ENCODE measurements around the gene KRT28.
A peak's percentile ranks its signal among the peaks of the same experiment; 100 is the strongest.

KRT28 gene

DNA sequence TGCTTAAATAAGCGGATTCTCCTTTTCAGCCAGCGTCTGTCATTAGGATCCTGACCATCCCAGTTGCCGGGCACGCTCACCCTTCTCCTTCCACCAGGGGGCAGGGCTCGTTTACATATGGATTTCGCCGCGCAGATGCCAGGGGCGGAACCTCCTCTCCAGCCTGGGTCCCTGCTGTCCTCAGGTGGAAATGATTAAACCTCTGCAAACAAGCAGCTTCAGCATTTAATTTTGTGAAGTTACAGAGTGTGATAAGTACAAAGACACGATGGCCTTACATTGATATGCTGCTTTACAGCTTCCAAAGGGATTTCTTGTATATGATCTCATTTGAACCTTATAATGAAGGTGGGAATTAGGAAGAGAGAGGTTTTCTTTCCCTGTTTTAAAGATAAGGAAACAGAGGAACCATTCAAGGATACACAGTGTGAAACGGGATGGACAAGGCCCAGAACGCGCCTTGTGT lies 3.9 kb upstream of the KRT28 start (continued):
- TF ChIP-seq, protein P1, sequence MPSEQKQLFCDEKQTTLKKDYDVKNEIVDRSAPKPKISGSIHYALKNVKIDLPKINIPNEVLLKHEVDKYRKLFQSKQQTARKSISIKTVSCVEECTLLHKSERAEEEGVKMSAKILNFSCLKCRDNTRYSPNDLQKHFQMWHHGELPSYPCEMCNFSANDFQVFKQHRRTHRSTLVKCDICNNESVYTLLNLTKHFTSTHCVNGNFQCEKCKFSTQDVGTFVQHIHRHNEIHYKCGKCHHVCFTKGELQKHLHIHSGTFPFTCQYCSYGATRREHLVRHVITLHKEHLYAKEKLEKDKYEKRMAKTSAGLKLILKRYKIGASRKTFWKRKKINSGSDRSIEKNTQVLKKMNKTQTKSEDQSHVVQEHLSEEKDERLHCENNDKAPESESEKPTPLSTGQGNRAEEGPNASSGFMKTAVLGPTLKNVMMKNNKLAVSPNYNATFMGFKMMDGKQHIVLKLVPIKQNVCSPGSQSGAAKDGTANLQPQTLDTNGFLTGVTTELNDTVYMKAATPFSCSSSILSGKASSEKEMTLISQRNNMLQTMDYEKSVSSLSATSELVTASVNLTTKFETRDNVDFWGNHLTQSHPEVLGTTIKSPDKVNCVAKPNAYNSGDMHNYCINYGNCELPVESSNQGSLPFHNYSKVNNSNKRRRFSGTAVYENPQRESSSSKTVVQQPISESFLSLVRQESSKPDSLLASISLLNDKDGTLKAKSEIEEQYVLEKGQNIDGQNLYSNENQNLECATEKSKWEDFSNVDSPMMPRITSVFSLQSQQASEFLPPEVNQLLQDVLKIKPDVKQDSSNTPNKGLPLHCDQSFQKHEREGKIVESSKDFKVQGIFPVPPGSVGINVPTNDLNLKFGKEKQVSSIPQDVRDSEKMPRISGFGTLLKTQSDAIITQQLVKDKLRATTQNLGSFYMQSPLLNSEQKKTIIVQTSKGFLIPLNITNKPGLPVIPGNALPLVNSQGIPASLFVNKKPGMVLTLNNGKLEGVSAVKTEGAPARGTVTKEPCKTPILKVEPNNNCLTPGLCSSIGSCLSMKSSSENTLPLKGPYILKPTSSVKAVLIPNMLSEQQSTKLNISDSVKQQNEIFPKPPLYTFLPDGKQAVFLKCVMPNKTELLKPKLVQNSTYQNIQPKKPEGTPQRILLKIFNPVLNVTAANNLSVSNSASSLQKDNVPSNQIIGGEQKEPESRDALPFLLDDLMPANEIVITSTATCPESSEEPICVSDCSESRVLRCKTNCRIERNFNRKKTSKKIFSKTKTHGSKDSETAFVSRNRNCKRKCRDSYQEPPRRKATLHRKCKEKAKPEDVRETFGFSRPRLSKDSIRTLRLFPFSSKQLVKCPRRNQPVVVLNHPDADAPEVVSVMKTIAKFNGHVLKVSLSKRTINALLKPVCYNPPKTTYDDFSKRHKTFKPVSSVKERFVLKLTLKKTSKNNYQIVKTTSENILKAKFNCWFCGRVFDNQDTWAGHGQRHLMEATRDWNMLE (tag by site-specific recombination; conservative IDR thresholded peaks at IDR 0.05; ENCODE audit: low read depth), result no peak
- 0 out of 2 replicates have a peak, but pooled peaks have one; percentile 26 for TF ChIP-seq SP7 (tag by site-specific recombination; IDR thresholded peaks at IDR 0.05)
- no peak for TF ChIP-seq ZNF626 (tag by site-specific recombination; IDR thresholded peaks at IDR 0.05)
- TF ChIP-seq GLI4 (tag by site-specific recombination; IDR thresholded peaks at IDR 0.05), result no peak
- no peak for TF ChIP-seq ZNF837 (tag by site-specific recombination; IDR thresholded peaks at IDR 0.05)
- no peak for TF ChIP-seq YY2 (tag by site-specific recombination; IDR thresholded peaks at IDR 0.05)
- no peak for TF ChIP-seq ZNF555 (tag by site-specific recombination; conservative IDR thresholded peaks at IDR 0.05)
- no peak for TF ChIP-seq ZNF571 (tag by site-specific recombination; IDR thresholded peaks at IDR 0.05)
- TF ChIP-seq ZNF660 (tag by site-specific recombination; IDR thresholded peaks at IDR 0.05), result peak; percentile 72
- TF ChIP-seq ZNF654 (tag by site-specific recombination; IDR thresholded peaks at IDR 0.05; ENCODE audit: low read depth), result peak; percentile 93
- TF ChIP-seq, protein P2, sequence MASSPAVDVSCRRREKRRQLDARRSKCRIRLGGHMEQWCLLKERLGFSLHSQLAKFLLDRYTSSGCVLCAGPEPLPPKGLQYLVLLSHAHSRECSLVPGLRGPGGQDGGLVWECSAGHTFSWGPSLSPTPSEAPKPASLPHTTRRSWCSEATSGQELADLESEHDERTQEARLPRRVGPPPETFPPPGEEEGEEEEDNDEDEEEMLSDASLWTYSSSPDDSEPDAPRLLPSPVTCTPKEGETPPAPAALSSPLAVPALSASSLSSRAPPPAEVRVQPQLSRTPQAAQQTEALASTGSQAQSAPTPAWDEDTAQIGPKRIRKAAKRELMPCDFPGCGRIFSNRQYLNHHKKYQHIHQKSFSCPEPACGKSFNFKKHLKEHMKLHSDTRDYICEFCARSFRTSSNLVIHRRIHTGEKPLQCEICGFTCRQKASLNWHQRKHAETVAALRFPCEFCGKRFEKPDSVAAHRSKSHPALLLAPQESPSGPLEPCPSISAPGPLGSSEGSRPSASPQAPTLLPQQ (tag by site-specific recombination; IDR thresholded peaks at IDR 0.05), result no peak
- TF ChIP-seq ZNF266 (tag by site-specific recombination; IDR thresholded peaks at IDR 0.05; ENCODE audit: low read depth), result no peak
- no peak for TF ChIP-seq ZIC2 (tag by site-specific recombination; IDR thresholded peaks at IDR 0.05)
- TF ChIP-seq ZSCAN30 (tag by site-specific recombination; IDR thresholded peaks at IDR 0.05), result 0 out of 2 replicates have a peak, but pooled peaks have one; percentile 28
- no peak for TF ChIP-seq ZNF132 (tag by site-specific recombination; IDR thresholded peaks at IDR 0.05; ENCODE audit: borderline replicate concordance)
- TF ChIP-seq TRIM28 (IDR thresholded peaks at IDR 0.05; ENCODE audit: borderline replicate concordance, low read length), result no peak
- TF ChIP-seq, protein P3, sequence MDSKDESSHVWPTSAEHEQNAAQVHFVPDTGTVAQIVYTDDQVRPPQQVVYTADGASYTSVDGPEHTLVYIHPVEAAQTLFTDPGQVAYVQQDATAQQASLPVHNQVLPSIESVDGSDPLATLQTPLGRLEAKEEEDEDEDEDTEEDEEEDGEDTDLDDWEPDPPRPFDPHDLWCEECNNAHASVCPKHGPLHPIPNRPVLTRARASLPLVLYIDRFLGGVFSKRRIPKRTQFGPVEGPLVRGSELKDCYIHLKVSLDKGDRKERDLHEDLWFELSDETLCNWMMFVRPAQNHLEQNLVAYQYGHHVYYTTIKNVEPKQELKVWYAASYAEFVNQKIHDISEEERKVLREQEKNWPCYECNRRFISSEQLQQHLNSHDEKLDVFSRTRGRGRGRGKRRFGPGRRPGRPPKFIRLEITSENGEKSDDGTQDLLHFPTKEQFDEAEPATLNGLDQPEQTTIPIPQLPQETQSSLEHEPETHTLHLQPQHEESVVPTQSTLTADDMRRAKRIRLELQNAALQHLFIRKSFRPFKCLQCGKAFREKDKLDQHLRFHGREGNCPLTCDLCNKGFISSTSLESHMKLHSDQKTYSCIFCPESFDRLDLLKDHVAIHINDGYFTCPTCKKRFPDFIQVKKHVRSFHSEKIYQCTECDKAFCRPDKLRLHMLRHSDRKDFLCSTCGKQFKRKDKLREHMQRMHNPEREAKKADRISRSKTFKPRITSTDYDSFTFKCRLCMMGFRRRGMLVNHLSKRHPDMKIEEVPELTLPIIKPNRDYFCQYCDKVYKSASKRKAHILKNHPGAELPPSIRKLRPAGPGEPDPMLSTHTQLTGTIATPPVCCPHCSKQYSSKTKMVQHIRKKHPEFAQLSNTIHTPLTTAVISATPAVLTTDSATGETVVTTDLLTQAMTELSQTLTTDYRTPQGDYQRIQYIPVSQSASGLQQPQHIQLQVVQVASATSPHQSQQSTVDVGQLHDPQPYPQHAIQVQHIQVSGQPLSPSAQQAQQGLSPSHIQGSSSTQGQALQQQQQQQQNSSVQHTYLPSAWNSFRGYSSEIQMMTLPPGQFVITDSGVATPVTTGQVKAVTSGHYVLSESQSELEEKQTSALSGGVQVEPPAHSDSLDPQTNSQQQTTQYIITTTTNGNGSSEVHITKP (tag by site-specific recombination; IDR thresholded peaks at IDR 0.05), result no peak
- TF ChIP-seq, protein P4, sequence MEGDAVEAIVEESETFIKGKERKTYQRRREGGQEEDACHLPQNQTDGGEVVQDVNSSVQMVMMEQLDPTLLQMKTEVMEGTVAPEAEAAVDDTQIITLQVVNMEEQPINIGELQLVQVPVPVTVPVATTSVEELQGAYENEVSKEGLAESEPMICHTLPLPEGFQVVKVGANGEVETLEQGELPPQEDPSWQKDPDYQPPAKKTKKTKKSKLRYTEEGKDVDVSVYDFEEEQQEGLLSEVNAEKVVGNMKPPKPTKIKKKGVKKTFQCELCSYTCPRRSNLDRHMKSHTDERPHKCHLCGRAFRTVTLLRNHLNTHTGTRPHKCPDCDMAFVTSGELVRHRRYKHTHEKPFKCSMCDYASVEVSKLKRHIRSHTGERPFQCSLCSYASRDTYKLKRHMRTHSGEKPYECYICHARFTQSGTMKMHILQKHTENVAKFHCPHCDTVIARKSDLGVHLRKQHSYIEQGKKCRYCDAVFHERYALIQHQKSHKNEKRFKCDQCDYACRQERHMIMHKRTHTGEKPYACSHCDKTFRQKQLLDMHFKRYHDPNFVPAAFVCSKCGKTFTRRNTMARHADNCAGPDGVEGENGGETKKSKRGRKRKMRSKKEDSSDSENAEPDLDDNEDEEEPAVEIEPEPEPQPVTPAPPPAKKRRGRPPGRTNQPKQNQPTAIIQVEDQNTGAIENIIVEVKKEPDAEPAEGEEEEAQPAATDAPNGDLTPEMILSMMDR (tag by site-specific recombination; IDR thresholded peaks at IDR 0.05), result peak; percentile 71; the same call in 1 of the 2 replicates
- TF ChIP-seq ZNF202 (tag by site-specific recombination; IDR thresholded peaks at IDR 0.05; ENCODE audit: borderline replicate concordance), result no peak
- TF ChIP-seq ZEB2 (tag by site-specific recombination; IDR thresholded peaks at IDR 0.05), result peak; percentile 38; the same call in 1 of the 2 replicates
